Measurements from ENCODE around the gene PIGV.

PIGV gene

GRCh38 chr1:26772687-26773086, 15.1 kb upstream of the PIGV start:
- no peak for TF ChIP-seq CTCF (IDR thresholded peaks at IDR 0.05; ENCODE audit: extremely low read depth, missing control alignments)
- no peak for DNase-seq (ENCODE audit: low spot score)

GRCh38 chr1:26774462-26774861, 13.3 kb upstream of the PIGV start:
- no peak for DNase-seq (ENCODE audit: low spot score)
- TF ChIP-seq CTCF (IDR thresholded peaks at IDR 0.05; ENCODE audit: extremely low read depth, missing control alignments) = no peak

GRCh38 chr1:26775666-26776065, 12.1 kb upstream of the PIGV start:
- no peak for DNase-seq (ENCODE audit: low spot score)
- no peak for TF ChIP-seq CTCF (IDR thresholded peaks at IDR 0.05; ENCODE audit: extremely low read depth, missing control alignments)

- DNase-seq (ENCODE audit: low spot score) = no peak
- TF ChIP-seq CTCF (IDR thresholded peaks at IDR 0.05; ENCODE audit: extremely low read depth, missing control alignments) = no peak
Observed at GRCh38 chr1:26779098-26779668, 8.6 kb upstream of the PIGV start.

GRCh38 chr1:26780344-26780957, 7.3 kb upstream of the PIGV start:
- TF ChIP-seq CTCF (IDR thresholded peaks at IDR 0.05; ENCODE audit: extremely low read depth, missing control alignments) = no peak
- no peak for DNase-seq (ENCODE audit: low spot score)

- DNase-seq (ENCODE audit: low spot score) = no peak
- no peak for TF ChIP-seq CTCF (IDR thresholded peaks at IDR 0.05; ENCODE audit: extremely low read depth, missing control alignments)
Observed at GRCh38 chr1:26781206-26781825, 6.4 kb upstream of the PIGV start.

- no peak for DNase-seq (ENCODE audit: low spot score)
- TF ChIP-seq CTCF (IDR thresholded peaks at IDR 0.05; ENCODE audit: extremely low read depth, missing control alignments) = no peak
Observed at GRCh38 chr1:26782521-26783212, 5.1 kb upstream of the PIGV start.

Data from GM20000 (cell line).